GM18858 (cell line): Measurements from ENCODE around the gene GASK1A.
"Not testable (repeated sequence)": the region's sequence is repeated elsewhere in the genome, so short reads cannot be mapped to it uniquely, and the experiment has no call there.

Experiments used
- ATAC-seq: cut with Tn5 transposase; IDR thresholded peaks from one replicate; pipeline ENCODE4 v1.9.1; 2021; ENCODE audit not compliant: unreplicated experiment

GASK1A gene

DNA sequence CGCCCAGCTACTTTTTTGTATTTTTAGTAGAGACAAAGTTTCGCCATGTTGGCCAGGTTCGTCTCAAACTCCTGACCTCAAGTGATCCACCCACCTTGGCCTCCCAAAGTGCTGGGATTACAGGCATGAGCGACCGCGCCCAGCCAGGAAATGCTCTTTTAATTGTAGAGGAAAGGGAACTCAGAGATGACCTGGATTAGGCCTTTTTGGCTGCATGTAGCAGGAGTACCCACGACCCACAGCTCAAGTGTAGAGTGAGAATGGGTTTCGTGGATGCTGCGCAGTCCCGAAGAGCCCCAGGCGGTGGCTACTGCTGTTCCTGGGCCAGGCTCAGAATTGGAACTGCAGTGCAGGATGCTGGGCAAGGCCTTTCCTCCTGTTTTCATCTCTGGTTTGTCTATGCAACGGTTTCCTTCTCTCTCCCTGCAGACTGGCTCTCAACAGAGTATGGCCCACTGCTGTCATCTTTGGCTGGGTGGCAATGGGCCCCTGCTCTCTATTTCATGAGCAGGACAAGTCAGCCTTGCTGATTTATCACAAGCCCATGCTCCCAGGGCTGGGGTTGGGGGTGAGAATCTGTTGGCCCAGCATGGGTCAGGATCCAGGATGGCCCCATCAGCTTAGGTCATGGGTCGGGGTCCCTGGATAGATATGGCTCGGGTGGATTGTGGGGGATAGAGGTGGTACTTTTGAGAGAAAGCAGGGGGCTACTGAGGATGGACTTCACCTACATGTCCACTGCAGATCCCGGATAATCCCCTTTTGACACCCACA lies 51.2 kb downstream of the GASK1A start:
- ATAC-seq: no peak

DNA sequence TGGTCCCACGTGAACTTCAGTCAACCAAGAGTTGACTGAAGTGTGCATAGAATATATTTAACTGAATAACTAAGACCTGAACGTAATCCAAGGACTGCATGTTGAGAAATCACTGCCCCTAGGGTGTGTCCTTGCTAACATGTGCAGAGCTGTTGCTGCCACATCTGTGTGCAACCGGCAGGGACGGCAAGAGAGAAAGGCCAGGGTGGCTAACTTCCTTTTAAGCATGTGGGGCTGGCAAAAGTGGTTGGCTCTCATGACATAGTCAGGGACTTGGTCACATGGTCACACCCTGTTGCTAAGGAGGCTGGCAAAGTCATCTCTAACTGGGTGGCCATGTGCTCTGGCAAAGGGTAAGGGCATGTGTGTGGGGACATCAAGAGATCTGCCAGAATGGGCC lies 52.4 kb downstream of the GASK1A start:
- ATAC-seq: no peak

DNA sequence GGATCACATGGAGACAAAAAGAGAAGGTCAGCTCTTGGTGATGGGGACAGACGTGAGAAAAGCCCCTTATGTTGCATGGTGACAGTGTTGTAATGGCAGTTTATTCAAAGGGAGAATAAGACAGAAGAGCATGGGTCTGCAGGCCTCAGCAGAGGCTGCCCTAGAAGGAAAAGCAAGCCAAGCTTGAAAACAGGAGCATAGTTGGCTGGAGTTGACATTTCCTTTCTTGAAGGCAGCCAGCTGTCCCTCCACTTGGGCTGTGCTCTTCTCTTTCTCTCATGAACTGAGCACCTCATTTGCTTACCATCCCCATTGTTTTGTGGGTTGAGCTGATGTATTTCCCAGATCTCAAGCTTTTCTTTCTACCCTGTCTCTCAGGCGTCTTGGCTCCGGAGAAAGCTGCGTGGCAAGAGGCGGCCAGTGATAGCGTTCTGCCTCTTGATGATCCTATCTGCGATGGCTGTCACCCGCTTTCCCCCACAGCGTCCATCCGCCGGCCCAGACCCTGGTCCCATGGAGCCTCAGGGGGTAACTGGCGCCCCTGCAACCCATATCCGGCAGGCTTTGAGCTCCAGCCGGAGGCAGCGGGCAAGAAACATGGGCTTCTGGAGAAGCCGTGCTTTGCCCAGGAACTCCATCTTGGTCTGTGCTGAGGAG lies 52.9 kb downstream of the GASK1A start:
- ATAC-seq: no peak

DNA sequence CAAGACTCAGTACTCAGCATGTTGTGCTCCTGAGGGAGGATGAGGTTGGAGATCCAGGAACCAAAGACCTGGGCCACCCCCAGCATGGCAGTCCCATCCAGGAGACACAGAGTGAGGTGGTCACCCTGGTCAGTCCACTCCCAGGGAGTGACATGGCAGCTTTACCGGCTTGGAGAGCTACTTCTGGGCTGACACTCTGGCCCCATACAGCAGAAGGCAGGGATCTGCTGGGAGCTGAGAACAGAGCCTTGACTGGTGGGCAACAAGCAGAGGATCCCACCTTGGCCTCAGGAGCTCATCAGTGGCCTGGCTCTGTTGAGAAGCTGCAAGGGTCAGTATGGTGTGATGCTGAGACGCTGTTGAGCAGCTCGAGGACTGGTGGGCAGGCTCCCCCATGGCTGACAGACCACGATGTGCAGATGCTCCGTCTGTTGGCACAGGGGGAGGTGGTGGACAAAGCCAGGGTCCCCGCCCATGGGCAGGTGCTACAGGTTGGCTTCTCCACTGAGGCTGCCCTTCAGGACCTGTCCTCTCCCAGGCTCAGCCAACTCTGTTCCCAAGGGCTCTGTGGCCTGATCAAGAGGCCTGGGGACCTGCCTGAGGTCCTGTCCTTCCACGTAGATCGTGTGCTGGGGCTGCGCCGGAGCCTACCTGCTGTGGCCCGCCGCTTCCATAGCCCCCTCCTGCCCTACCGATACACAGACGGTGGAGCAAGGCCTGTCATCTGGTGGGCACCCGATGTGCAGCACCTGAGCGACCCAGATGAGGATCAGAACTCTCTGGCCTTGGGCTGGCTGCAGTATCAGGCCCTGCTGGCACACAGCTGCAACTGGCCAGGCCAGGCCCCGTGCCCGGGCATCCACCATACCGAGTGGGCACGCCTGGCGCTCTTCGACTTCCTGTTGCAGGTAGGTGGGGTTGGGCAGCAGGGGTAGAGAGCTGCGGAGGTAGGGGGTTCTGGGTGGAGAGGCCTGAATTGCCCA lies 53.8 kb downstream of the GASK1A start:
- no peak for ATAC-seq

DNA sequence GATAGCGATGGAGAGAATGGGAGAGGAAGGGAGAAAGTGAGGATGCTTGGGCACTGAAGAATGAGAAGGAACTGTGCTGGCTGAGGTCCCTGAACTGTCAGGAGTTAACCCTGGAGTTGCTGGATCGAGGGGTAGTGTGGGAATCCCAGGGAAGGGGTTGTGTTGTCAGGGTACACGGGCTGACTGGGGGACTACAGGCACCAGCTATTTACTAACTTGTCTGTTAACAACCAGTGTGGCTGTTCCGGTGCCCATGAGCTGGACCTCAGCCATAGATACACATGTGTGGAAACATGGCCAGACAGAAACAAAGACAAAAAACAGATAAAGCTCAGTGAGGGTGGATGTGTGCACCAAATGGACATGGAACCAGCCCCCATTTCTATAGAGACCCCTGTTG lies 55.1 kb downstream of the GASK1A start:
- no peak for ATAC-seq

DNA sequence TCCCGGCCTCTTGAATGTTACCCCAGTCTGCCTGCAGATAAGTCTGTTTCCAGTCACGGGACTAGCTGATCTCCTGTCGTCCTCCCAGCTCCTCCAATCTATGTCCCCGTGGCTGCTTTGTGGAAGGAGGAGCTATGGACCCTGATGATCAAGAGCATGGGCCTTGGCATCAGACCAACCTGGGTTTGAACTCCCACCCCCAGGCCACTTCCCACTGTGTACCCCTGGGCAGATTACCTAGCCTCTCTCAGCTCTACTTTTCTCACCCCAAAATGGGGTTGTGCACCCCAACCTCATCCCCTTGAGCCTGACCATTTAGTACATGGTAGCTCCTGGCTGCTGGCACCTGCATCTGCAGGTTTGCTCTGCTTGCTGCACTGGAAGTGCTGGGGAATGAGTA lies 55.8 kb downstream of the GASK1A start:
- ATAC-seq: no peak

DNA sequence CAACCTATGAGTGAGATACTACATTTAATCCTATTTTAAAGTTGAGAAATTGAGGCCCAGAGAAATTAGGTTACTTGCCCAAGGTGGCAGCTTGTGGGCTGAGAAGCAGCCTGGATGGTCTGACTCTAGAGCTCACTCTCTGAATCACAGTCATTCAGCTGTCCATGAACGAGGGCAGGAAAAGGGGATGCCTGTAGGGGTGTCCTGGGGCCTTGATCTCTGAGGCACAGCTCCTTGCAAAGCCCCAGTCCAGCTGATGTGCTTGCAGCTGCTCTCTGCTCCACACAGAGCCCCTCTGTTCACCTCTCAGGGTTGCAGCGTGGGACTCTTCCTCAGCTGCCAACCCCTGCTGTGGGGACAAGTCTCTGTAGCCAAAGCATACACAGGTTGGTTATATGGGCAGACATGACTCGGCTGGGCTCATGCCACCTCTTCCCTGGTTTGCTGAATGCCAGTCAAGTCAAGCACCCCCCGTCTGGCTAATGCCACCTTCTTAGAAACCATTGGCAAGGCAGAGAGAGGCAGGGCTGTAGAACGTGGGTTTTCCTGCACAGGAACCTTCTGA lies 56.8 kb downstream of the GASK1A start:
- no peak for ATAC-seq

DNA sequence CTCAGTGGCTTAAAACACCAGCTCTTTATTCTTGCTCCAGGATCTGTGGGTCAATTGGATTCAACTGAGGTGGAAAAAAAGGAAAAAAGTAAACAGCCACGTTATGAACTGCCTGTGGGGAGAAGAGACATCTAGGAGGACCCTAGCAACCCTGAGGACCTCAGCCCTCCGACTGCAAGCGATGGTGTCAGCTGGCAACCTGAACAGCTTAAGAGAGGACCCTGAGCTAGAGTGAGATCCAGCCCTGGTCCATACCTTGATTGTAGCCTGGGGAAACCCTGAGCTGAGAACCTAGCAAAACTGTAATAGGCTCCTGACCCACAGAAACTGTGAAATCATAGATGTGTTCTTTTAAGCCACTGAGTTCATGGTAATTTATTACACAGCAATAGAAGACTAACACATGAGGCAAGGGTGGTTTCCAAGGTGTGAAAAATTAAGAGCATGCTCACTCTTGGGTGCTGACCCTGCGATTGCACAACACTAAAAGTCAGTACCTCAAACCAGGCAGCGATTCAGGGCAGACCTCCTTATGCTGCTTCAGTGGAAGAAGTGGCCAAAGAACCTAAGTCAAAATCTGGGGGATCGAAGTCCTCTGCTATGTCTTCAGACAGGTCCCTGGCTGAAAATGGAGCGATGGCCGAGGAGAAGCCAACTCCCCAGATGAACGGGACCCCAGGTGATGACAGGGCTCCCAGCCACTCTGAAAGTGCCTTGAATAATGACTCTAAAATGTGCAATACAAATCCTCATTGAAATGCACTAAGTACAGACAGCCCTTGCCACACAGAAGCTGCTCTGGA lies 57.7 kb downstream of the GASK1A start:
- ATAC-seq: no peak

DNA sequence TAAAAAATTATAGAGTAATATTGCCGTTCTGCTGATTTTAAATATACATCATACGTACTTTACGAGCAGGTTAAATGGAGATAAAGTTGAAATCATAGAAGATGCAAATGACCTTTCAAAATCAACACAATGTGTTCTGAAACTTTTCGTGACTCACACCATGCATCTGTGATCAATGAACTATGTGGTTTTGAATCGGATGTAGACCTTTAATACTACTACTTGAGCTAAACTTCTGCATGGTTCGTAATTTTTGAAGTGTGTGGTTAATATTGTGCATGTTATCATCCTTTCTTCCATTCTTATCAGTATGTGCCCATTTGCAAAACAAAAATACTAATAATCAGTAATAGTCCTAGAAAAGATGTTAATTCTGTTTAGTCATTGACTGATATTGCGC lies 58.9 kb downstream of the GASK1A start:
- peak; percentile 49 for ATAC-seq

DNA sequence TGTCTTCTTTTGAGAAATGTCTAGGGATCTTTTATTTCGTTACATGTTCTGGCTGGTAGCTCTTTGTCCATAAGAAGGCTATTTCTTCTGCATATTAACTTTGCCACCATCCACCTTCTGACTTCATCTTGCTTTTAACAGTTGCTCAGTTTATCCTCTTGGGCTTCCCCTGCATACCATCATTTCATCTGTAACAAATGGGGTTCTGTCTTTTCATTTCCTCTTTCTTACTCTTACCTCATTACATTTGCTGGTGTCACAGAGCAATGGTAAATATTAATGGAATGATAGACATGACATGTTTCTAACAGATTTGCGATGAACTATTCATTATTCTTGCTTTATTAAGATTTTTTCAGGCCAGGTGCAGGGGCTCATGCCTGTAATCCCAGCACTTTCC lies 62.4 kb downstream of the GASK1A start:
- ATAC-seq: no peak

DNA sequence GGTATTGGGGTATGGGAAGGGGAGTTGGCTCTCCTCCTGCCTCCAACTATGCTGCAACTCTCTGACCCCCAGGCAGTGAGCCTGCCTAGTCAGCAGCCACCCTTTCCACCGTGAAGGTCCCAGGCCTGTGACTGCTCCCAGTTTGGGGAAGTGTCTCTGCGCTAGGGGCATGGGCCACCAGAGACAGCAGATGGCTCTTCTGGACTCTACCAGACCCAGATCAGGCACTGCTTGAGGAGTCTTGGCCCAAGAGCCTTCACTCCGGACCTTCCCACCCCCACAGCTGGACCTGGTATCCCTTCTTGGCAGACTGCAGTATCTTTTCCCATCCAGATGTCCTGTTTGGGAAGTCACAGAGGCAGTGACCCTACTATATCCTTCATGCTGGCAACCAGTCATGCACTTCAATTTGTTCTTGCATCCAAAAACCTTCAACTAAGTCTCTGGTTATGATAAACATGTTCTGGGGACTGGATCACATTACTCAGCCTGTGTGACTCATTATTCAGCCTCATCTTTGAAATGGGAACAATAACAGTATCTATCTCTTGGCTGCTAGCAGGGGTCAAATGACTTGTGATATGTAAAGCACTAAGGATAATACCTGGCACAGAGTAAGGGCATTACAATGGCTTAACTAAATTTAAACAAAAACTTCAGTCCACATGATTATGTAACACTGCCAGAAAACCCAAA lies 64.1 kb downstream of the GASK1A start:
- no peak for ATAC-seq

DNA sequence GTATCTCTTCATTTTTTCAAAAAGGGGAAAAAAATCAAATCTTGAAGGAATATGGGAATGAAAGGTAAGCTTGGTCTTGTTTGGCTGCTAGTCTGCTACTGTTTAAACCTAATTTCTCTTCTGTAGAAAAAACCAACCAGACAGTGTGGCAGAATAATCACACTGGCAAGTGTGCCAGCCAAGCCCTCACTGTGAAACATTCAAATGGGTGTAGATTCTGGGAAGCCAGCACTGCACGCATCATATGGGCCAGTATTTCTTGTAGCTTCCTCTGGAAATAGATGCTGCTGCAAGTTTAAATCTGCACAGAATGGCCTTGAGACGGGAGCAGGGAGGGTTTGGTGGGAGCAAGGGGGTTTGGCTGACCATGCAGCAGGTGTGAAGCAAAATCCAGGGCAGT lies 64.7 kb downstream of the GASK1A start:
- ATAC-seq: no peak

DNA sequence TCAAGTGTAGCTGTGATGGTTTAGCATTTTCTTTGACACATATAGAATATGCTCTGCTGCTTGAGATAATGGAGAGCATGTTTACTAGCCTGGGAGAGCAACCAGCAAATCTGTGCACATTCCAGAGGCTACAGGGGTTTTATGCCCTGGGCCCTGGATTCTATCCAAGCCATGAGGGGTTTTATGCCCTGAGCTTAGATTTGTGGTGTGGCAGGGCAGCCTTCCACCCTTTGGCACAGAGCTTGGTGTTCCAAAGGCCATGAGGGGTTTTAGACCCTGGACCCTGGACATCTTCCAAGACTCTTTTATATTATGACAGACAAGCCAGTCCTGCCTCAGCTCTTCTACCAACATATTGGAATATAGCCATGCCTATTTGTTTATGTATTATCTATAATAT lies 66.0 kb downstream of the GASK1A start:
- not testable (repeated sequence) for ATAC-seq

DNA sequence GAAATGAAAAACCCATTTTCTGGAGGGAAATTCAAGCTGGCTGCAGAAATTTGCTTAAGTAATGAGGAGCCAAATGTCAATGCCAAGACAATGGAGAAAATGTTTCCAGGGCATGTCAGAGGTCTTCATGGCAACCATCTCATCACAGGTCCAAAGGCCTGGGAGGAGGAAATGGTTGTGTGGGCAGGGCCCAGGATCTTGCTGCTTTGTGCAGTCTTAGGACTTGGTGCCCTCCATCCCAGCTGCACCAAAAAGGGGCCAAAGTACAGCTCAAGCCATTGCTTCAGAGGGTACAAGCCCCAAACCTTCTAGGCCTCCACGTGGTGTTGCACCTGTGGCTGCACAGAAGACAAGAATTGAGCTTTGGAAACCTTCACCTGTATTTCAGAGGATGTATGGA lies 67.5 kb downstream of the GASK1A start:
- no peak for ATAC-seq

DNA sequence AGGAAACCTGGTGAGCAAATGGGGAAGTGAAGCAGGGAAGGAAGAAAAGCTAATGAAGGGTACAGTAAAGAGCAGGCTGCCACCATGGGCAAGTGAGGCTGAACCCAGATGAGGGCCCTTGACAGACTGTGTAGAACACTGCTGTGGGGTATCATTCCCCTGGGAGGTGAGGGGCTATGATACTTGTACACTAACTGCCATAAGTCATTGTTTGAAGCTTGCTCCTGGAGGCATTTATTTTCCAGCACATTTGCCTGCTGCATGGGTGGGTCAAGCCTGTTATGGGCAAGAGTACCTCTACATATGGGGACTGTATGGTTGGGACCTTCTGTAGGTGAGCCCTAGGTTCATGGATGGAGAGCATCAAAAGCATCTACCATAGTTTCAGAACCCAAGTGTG lies 69.4 kb downstream of the GASK1A start:
- ATAC-seq: no peak

DNA sequence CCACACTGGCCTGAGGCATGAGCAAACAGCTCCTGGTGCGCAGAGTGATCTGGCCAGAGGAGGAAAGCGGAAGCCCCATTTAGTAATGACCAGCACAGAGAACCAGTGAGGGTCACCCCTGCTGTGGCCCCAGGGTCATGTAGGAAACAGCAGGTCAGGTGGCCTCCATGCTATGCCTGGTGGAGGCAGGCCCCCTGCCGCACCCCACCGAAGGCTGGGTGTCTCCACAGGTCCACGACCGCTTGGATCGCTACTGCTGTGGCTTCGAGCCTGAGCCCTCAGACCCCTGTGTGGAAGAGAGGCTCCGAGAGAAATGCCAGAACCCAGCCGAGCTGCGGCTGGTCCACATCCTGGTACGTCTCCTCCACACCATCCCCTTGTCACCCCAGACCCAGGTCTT lies 74.2 kb downstream of the GASK1A start:
- ATAC-seq: no peak

DNA sequence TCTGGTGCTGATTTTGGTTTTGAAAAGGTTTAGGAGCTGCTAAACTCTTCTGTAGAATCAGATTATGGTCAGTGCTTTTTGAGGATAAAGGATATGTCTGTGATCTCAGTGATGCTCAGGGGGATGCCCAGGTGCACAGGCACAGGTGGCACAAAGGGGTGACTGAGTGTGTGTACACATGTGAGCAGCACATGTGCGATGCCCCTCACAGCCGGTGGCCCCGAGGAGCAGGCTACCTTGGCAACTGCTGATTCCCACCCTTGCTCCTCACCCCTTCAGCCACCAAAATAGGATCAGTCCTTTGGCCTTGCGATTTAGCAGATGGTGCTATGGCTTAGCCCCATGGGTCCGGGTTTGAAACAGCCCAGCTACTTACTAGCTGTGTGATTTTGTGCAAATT lies 75.6 kb downstream of the GASK1A start:
- ATAC-seq: no peak

DNA sequence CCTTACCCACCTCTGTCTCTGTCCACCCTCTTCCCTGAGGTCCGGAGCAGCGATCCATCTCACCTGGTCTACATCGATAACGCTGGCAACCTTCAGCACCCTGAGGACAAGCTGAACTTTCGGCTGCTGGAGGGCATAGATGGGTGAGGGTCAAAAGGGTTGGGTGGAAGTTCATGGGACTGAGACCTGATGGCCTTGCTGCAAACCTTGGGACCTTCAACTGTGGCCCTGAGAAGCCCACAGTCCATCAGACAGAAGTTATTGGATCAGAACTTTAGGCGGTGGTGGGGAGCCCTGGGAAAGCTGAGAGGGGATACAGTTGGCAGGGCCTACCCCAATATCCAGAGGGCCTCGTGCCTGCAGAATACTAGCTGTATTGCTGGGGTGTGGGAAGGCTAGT lies 76.3 kb downstream of the GASK1A start:
- ATAC-seq: no peak

DNA sequence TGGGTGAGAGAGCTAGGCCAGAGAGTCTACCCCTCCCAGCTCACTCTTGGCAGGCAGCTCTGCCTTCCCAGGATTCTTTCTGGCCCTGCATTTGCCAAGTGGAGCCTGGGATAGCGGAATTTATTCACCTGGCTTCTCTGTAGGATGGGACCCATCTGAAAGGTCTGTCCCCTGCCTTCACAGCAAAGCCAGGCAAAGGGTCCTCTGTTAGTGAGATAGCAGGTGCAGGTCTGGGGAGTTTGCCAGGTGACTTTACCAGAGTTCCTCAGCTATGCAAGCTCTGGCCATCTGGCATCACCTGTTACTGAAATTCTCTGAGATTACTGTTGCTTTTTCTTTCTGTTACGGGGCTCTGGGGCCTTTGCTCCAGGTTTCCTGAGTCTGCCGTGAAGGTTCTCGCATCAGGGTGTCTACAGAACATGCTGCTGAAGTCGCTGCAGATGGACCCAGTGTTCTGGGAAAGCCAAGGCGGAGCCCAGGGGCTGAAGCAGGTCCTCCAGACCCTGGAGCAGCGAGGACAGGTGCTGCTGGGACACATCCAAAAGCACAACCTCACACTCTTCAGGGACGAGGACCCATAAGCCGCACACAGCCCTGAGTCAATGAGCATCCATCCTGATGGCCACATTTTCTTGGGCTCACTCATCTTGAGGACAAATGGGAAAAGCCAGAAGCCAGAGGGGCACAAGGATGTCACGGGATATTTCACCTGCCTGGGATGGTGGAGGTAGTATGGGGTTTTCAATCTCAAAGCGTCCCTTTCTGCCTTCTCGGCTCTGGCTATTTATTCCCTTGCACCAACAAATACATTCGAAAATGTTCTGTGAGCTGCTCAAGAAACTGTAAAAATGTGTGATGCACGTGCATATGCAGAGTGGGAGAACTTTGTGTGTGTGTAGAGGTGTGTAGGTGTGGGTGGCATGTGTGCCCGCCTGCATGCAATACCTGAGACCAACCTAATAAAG lies 77.0 kb downstream of the GASK1A start:
- no peak for ATAC-seq
